ENCODE data around the gene TVP23A. TPM values are rescaled to one million over a fixed set of nuclear protein-coding genes. Genes with fewer than 3 reads are reported as not detected.
A peak's percentile ranks its signal among the peaks of the same experiment; 100 is the strongest.

Gene TVP23A
- total RNA-seq, 4 donors from 2014 or later = 0.16 to 0.54 (median 0.23) TPM; not detected in 1

- H3K27me3 ChIP-seq = no peaks in the 10 kb centered on the region
- no peaks in the 10 kb centered on the region for H3K36me3 ChIP-seq
- TF ChIP-seq POLR2AphosphoS5 (IDR thresholded peaks at IDR 0.05) = peak; percentile 78
- no peak for TF ChIP-seq CTCF (IDR thresholded peaks at IDR 0.05)
- peaks cover 0 to 45% (median 6%) of the 10 kb centered on the region in 3 donors for H3K4me1 ChIP-seq
- WGBS, 2 donors (ENCODE audit: low coverage in 1 of 2) = 33 to 42% methylated on average over 7 to 11 of the region's 12 CpGs
- no peak overlapping the region for H3K4me3 ChIP-seq
- H3K9me3 ChIP-seq = no peaks in the 10 kb centered on the region
- peak overlapping the region; percentile 12 to 66 (median 62) for H3K27ac ChIP-seq
- peak; percentile 64 for ATAC-seq
These were observed 80.1 kb downstream of the TVP23A start for GRCh38 chr16:10738231-10739077.

GRCh38 chr16:10737068-10737625 is 81.4 kb downstream of the TVP23A start:
- no peaks in the 10 kb centered on the region for H3K9me3 ChIP-seq
- ATAC-seq = peak; percentile 65
- no peaks in the 10 kb centered on the region for H3K36me3 ChIP-seq
- H3K27ac ChIP-seq = peak overlapping the region; percentile 41 to 73 (median 66)
- peaks cover 0 to 32% (median 6%) of the 10 kb centered on the region in 3 donors for H3K4me1 ChIP-seq
- TF ChIP-seq CTCF (IDR thresholded peaks at IDR 0.05) (peak; percentile 88 to 98 (median 94)), POLR2A (IDR thresholded peaks at IDR 0.05) (no peak)
- 0 to 37% methylated on average over 6 to 12 of the region's 12 CpGs for WGBS, 2 donors (ENCODE audit: low coverage in 1 of 2)
- peak overlapping the region in 1 of 2 donors; percentile 16 for H3K4me3 ChIP-seq
- H3K27me3 ChIP-seq = no peaks in the 10 kb centered on the region

- Histone ChIP-seq H3K9me3 (no peaks in the 10 kb centered on the region), H3K4me1 (peaks cover 0 to 3% (median 0%) of the 10 kb centered on the region in 3 donors), H3K36me3 (no peaks in the 10 kb centered on the region), H3K27me3 (peaks cover 7% of the 10 kb centered on the region), H3K4me3 (no peak overlapping the region), H3K27ac (no peak overlapping the region)
- 83 to 85% methylated on average over 2 to 7 of the region's 7 CpGs for WGBS, 2 donors (ENCODE audit: low coverage in 1 of 2)
- ATAC-seq = no peak
- TF ChIP-seq POLR2A (IDR thresholded peaks at IDR 0.05) (no peak), POLR2AphosphoS5 (IDR thresholded peaks at IDR 0.05) (no peak), CTCF (IDR thresholded peaks at IDR 0.05) (no peak), EP300 (IDR thresholded peaks at IDR 0.05) (no peak)
These were observed 86.8 kb downstream of the TVP23A start for GRCh38 chr16:10731790-10732189.

GRCh38 chr16:10729104-10730048 is 89.2 kb downstream of the TVP23A start:
- WGBS, 2 donors (ENCODE audit: low coverage in 1 of 2) = 73 to 78% methylated on average over 8 to 9 of the region's 19 CpGs
- Histone ChIP-seq H3K4me3 (no peak overlapping the region), H3K27ac (no peak overlapping the region), H3K27me3 (peaks cover 10% of the 10 kb centered on the region), H3K9me3 (no peaks in the 10 kb centered on the region), H3K4me1 (no peaks in the 10 kb centered on the region), H3K36me3 (no peaks in the 10 kb centered on the region)
- TF ChIP-seq POLR2AphosphoS5 (IDR thresholded peaks at IDR 0.05) (no peak), CTCF (IDR thresholded peaks at IDR 0.05) (no peak), POLR2A (IDR thresholded peaks at IDR 0.05) (no peak), EP300 (IDR thresholded peaks at IDR 0.05) (no peak)
- ATAC-seq = no peak

Measured in gastroesophageal sphincter (tissue), 4 donors.